Measurements from ENCODE around the gene C4B.

C4B gene

DNA sequence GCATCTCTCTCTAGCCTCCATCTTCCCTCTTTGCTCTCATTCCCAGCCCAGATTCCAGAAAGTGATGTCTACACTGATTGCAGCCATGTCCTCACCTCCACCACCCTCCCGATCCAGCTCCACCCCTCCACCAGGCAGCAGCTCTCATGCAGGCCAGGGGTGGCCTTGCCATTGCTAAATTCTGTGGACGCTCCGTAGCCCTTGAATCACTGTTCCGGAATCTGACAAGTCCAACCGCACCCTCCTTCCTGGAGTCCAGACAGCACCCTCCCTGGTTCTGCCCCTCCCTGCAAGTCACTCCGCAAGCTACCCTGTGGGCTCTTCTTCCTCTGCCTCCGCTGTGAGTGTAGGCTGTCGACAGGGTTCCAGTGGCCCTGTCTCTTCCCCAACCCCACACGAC lies 68.3 kb downstream of the C4B start:
- no peak for DNase-seq (ENCODE audit: low read depth)

DNA sequence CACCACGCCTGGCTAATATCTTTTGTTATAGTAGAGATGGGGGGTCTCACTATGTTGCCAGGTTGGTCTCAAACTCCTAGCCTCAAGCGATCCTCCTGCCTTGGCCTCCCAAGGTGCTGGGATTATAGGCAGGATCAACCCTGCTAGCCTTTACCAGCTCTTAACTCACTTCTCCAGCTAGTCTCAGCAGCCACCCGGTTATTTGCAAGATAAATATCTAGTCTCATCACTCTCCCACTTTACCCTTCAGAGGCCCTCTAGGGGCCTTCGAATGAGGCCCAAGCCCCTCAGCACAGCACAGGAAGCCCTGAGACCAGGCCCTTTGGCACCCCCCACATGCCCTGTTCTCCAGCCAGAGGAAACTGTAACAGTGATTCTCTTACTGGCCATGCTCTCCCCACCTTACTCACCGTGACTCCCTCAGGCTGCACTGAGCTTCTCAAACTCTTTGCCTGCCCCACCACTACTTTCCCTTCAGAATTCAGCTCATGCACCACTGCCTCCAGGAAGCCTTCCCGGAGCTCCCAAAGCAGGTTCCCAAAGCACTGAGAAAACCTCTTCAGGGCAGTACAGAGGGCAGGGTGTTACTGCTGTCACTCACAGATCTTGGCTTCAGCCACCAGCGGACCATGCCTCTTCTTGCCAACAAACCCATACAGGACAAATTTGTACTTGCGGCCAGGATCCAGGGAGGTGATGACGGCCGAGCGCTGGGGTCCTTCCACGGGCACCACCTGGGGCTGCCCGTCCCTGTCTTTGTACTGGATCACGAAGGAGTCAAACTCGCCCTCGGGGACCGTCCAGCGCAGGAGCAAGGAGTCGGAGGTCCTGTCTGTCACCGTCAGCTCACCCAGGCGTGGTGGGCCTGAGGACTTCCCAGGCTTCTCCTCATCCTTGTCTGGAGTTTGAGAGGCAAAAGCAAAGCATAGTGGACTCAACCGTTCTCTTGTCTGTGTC lies 69.5 kb downstream of the C4B start:
- DNase-seq (ENCODE audit: low read depth) = no peak

DNA sequence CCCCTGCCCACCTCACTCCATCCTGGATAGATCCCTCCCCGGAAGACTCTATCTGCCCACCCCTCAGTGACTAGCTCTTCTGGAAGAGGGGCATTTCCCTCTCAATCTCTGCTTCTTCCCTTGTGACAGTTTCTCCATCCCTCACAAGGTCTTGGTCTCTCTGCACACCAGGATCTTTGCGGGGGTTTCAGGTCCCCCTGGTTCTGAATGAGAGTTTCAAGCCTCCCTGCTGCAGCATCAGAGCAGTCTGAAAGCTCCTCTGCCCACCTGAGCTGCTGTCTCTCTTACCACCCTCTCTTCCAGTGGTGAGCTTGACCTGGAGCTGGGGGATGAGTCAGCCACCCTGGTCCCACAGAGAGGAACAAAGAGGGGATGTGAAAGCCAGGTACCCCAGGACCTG lies 70.2 kb downstream of the C4B start:
- DNase-seq (ENCODE audit: low read depth) = no peak

All from stimulated activated CD8-positive, alpha-beta memory T cell treated with anti-CD3 and anti-CD28 coated beads, Interleukin-15, amount 100 ng/mL, for 24 hours (primary cell).